Uterus (tissue), 2 donors: ENCODE data around the gene L3MBTL3.

Experiments used
- POLR2A ChIP-seq, 2 donors: fragments of 450-650 bp; IDR thresholded peaks; one replicate each; pipeline ENCODE4 v1.6.1; 2016; ENCODE audit warnings: antibody characterized with exemption in 2 of 2, mild to moderate bottlenecking in 1 of 2, moderate library complexity in 1 of 2
- TF ChIP-seq, protein P1 (sequence below), 4 experiments: fragments of 200-600 bp in 2 of 4; fragments of 450-650 bp in 2 of 4; sonication (generic) in 2 of 4; IDR thresholded peaks; one replicate each; pipeline ENCODE4 v1.5.1; 2016 to 2019; ENCODE audit warnings: antibody characterized with exemption in 4 of 4, mild to moderate bottlenecking in 2 of 4, moderate library complexity in 1 of 4

GRCh38 chr6:130134582-130134981 lies 116.2 kb downstream of the L3MBTL3 start:
- TF ChIP-seq, protein P1, sequence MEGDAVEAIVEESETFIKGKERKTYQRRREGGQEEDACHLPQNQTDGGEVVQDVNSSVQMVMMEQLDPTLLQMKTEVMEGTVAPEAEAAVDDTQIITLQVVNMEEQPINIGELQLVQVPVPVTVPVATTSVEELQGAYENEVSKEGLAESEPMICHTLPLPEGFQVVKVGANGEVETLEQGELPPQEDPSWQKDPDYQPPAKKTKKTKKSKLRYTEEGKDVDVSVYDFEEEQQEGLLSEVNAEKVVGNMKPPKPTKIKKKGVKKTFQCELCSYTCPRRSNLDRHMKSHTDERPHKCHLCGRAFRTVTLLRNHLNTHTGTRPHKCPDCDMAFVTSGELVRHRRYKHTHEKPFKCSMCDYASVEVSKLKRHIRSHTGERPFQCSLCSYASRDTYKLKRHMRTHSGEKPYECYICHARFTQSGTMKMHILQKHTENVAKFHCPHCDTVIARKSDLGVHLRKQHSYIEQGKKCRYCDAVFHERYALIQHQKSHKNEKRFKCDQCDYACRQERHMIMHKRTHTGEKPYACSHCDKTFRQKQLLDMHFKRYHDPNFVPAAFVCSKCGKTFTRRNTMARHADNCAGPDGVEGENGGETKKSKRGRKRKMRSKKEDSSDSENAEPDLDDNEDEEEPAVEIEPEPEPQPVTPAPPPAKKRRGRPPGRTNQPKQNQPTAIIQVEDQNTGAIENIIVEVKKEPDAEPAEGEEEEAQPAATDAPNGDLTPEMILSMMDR (IDR thresholded peaks at IDR 0.05) = no peak
- TF ChIP-seq POLR2A (IDR thresholded peaks at IDR 0.05) = no peak
